ENCODE measurements around the gene DNAJB11. TPM values are rescaled to one million over a fixed set of nuclear protein-coding genes. Genes with fewer than 3 reads are reported as not detected.

DNAJB11 gene
- polyA plus RNA-seq, 2 of the 4 experiments (the other 2 are of a cell fraction) = 55.2 to 61.9 TPM

DNA sequence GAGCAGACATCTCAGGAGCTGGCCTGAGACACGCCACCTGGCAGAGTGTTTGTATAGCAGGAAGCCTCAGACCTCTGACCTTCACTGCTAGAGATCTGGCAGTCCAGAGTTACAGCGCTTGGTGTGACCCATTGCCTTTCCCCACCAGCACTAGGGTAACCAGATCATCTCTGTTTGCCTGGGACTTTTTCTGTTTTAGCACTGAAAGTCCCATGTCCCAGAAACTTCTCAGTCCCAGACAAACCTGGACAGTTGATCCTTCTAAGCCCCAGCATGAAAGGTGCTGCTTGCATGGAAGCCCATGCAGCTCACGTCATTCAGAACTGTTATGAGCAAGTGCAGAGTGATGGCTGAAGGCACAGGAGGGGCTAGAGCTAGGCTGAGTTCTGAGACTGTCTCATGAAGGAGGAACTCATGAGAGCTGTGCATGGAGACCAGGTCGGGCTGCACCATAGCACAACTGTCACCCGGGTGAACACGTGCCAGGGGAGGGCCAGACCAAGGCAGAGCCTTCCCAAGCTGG is 24.1 kb downstream of the DNAJB11 start:
- Histone ChIP-seq H3K4me3 (no peak overlapping the region), H3K27ac (no peak overlapping the region), H3K4me2 (no peak overlapping the region), H3K9me3 (no peaks in the 10 kb centered on the region), H3K4me1 (peaks cover 28% of the 10 kb centered on the region)
- no peak for DNase-seq (ENCODE audit: low read depth in 1 of 2, low spot score in 1 of 2)
- FAIRE-seq = no peak
- TF ChIP-seq PHF8 (IDR thresholded peaks at IDR 0.05; ENCODE audit: borderline replicate concordance, low read depth) = no peak
- TF ChIP-seq, protein P1, sequence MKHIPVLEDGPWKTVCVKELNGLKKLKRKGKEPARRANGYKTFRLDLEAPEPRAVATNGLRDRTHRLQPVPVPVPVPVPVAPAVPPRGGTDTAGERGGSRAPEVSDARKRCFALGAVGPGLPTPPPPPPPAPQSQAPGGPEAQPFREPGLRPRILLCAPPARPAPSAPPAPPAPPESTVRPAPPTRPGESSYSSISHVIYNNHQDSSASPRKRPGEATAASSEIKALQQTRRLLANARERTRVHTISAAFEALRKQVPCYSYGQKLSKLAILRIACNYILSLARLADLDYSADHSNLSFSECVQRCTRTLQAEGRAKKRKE (CRISPR knock-in tag; IDR thresholded peaks at IDR 0.05; ENCODE audit: low read depth) = no peak
- TF ChIP-seq RARB (CRISPR knock-in tag; IDR thresholded peaks at IDR 0.05) = no peak
- TF ChIP-seq MAFK (IDR thresholded peaks at IDR 0.05; ENCODE audit: partially characterized antibody) = no peak
- TF ChIP-seq SMC3 (IDR thresholded peaks at IDR 0.05) = no peak
- no peak for TF ChIP-seq ESRRA (IDR thresholded peaks at IDR 0.05; ENCODE audit: borderline replicate concordance, low read length)
- no peak for TF ChIP-seq GATA3 (IDR thresholded peaks at IDR 0.05; ENCODE audit: borderline replicate concordance)
- TF ChIP-seq, protein P2, sequence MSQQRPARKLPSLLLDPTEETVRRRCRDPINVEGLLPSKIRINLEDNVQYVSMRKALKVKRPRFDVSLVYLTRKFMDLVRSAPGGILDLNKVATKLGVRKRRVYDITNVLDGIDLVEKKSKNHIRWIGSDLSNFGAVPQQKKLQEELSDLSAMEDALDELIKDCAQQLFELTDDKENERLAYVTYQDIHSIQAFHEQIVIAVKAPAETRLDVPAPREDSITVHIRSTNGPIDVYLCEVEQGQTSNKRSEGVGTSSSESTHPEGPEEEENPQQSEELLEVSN (IDR thresholded peaks at IDR 0.05; ENCODE audit: borderline replicate concordance, low read depth) = no peak
- TF ChIP-seq KDM1A (IDR thresholded peaks at IDR 0.05; ENCODE audit: low read depth) = no peak
- TF ChIP-seq POLR2AphosphoS2 (conservative IDR thresholded peaks at IDR 0.05; ENCODE audit: low read length) = no peak
- TF ChIP-seq HOXB13 (CRISPR knock-in tag; IDR thresholded peaks at IDR 0.05; ENCODE audit: low read depth) = no peak
- no peak for TF ChIP-seq HEYL (CRISPR knock-in tag; IDR thresholded peaks at IDR 0.05)
- no peak for TF ChIP-seq RFX5 (IDR thresholded peaks at IDR 0.05)
- no peak for TF ChIP-seq POLR2A (IDR thresholded peaks at IDR 0.05; ENCODE audit: low read length)
- no peak for TF ChIP-seq CEBPB (IDR thresholded peaks at IDR 0.05)
- TF ChIP-seq HDAC2 (IDR thresholded peaks at IDR 0.05) = no peak
- TF ChIP-seq, protein P3, sequence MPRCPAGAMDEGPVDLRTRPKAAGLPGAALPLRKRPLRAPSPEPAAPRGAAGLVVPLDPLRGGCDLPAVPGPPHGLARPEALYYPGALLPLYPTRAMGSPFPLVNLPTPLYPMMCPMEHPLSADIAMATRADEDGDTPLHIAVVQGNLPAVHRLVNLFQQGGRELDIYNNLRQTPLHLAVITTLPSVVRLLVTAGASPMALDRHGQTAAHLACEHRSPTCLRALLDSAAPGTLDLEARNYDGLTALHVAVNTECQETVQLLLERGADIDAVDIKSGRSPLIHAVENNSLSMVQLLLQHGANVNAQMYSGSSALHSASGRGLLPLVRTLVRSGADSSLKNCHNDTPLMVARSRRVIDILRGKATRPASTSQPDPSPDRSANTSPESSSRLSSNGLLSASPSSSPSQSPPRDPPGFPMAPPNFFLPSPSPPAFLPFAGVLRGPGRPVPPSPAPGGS (IDR thresholded peaks at IDR 0.05) = no peak
- TF ChIP-seq JUN (IDR thresholded peaks at IDR 0.05) = no peak
- no peak for TF ChIP-seq KDM5A (IDR thresholded peaks at IDR 0.05)
- CTCF ChIA-PET = interaction anchor here (7.4 kb wide), 1 partner anchor 21 kb away, joined by 62 read pairs; no protein-coding TSS in a partner anchor
- ATAC-seq = no peak
- POLR2A ChIA-PET = no interaction called here
- 69% methylated on average over 6 of the region's 6 CpGs for WGBS (ENCODE audit: missing lambda C conversion rate)

DNA sequence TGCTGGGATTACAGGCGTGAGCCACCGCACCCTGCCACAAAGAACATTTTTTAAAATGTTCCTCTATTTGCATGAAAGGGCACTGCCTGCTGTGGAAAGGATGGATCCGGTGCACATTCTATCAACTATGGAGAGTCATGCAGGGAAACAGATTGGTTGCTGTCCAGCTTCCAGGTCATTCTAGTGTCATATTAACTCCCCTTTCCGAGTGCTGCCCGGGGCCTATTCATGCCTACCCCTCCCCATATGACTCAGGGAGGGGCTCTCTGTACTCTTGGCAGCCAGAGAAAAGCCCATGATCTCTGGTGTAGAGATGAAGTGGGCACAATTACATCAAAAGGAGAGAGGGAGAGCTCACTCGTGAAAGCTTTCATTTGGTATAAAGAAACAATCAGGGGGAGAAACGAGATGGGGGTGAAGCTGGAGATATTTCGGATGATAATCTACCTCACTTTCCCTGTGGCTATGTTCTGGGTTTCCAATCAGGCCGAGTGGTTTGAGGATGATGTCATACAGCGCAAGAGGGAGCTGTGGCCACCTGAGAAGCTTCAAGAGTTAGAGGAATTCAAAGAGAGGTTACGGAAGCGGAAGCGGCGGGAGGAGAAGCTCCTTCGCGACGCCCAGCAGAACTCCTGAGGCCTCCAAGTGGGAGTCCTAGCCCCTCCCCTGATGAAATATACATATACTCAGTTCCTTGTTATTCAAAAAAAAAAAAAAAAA is 26.2 kb downstream of the DNAJB11 start:
- ChIA-PET CTCF (interaction anchor here (0.6 to 2.6 kb wide), 3 partner anchors 18 to 350 kb away, joined by 3 to 14 read pairs (median 10); no protein-coding TSS in a partner anchor), POLR2A (no interaction called here)
- H3K9me3 ChIP-seq = no peaks in the 10 kb centered on the region
- ATAC-seq (no peak), FAIRE-seq (no peak), DNase-seq (ENCODE audit: low read depth in 1 of 2, low spot score in 1 of 2) (no peak)
- H3K4me1 ChIP-seq = peaks cover 17% of the 10 kb centered on the region; the same call in 2 of the 3 replicates
- WGBS (ENCODE audit: missing lambda C conversion rate) = 71% methylated on average over 17 of the region's 17 CpGs
- no peak overlapping the region for H3K4me3 ChIP-seq
- no peak overlapping the region; a peak in 1 of 6 replicates for H3K27ac ChIP-seq
- H3K4me2 ChIP-seq = no peak overlapping the region
- TF ChIP-seq HDAC2 (IDR thresholded peaks at IDR 0.05) (no peak), HEYL (CRISPR knock-in tag; IDR thresholded peaks at IDR 0.05) (no peak), EP300 (IDR thresholded peaks at IDR 0.05) (no peak), CHD2 (IDR thresholded peaks at IDR 0.05; ENCODE audit: low read length, partially characterized antibody) (no peak), HOXA7 (CRISPR knock-in tag; IDR thresholded peaks at IDR 0.05) (no peak), HES2 (IDR thresholded peaks at IDR 0.05) (no peak), ZSCAN20 (CRISPR knock-in tag; IDR thresholded peaks at IDR 0.05) (no peak), ZC3H11A (IDR thresholded peaks at IDR 0.05) (no peak), CBX8 (IDR thresholded peaks at IDR 0.05) (no peak), SMC3 (IDR thresholded peaks at IDR 0.05) (no peak), SREBF2 (IDR thresholded peaks at IDR 0.05) (no peak), PHF8 (IDR thresholded peaks at IDR 0.05; ENCODE audit: borderline replicate concordance, low read depth) (no peak), EHF (CRISPR knock-in tag; IDR thresholded peaks at IDR 0.05) (no peak), REST (IDR thresholded peaks at IDR 0.05) (no peak)
- TF ChIP-seq, protein P3 (IDR thresholded peaks at IDR 0.05) = no peak
- TF ChIP-seq, protein P2 (IDR thresholded peaks at IDR 0.05; ENCODE audit: borderline replicate concordance, low read depth) = no peak
